GM18861 (cell line): ENCODE measurements around the gene CDK5.

ENCODE experiments used
- ATAC-seq: cut with Tn5 transposase; IDR thresholded peaks from one replicate; pipeline ENCODE4 v1.9.1; 2021; ENCODE audit not compliant: unreplicated experiment

CDK5 gene

GRCh38 chr7:151087245-151088018 is 29.7 kb upstream of the CDK5 start:
- peak; percentile 30 for ATAC-seq

GRCh38 chr7:151086802-151087244 is 29.1 kb upstream of the CDK5 start:
- no peak for ATAC-seq

GRCh38 chr7:151085691-151086620 is 28.3 kb upstream of the CDK5 start, which contains the start of gene AGAP3:
AGAP3 (plus strand) TSS chr7:151086475; CDS start chr7:151086742, 267 bp downstream.
- ATAC-seq: peak; percentile 29

- ATAC-seq: no peak
Observed at GRCh38 chr7:151085329-151085690, 27.6 kb upstream of the CDK5 start.

- ATAC-seq: no peak
Observed at GRCh38 chr7:151083824-151084160, 26.1 kb upstream of the CDK5 start.

- ATAC-seq: peak; percentile 36
Observed at GRCh38 chr7:151083071-151083823, 25.6 kb upstream of the CDK5 start, which contains the start of gene TMUB1. TMUB1 (minus strand) TSS chr7:151083493; CDS start chr7:151082563, 930 bp downstream.

GRCh38 chr7:151082141-151083070 is 24.7 kb upstream of the CDK5 start:
- ATAC-seq: no peak

GRCh38 chr7:151081170-151082101 is 23.7 kb upstream of the CDK5 start:
- ATAC-seq: no peak

- peak; percentile 70 for ATAC-seq
Observed at GRCh38 chr7:151080522-151081169, 22.9 kb upstream of the CDK5 start, which contains the start of gene FASTK. FASTK (minus strand) TSS chr7:151080809; CDS start chr7:151080766, 43 bp downstream.

- no peak for ATAC-seq
Observed at GRCh38 chr7:151080067-151080521, 22.4 kb upstream of the CDK5 start.

GRCh38 chr7:151079199-151079910 is 21.7 kb upstream of the CDK5 start:
- ATAC-seq: no peak

- ATAC-seq: no peak
Observed at GRCh38 chr7:151078233-151079040, 20.7 kb upstream of the CDK5 start.

- no peak for ATAC-seq
Observed at GRCh38 chr7:151077705-151078232, 20.1 kb upstream of the CDK5 start.

GRCh38 chr7:151076863-151077704 is 19.4 kb upstream of the CDK5 start:
- no peak for ATAC-seq

GRCh38 chr7:151075978-151076426 is 18.3 kb upstream of the CDK5 start:
- ATAC-seq: no peak

- ATAC-seq: no peak
Observed at GRCh38 chr7:151075662-151075971, 17.9 kb upstream of the CDK5 start.
